Activated CD4-positive, alpha-beta memory T cell treated with anti-CD3 and anti-CD28 coated beads, Interleukin-2, amount 10 ng/mL, durations not matched to agents 7 days and 5 days (primary cell): ENCODE measurements around the gene NEU3. TPM values are rescaled to one million over a fixed set of nuclear protein-coding genes. Genes with fewer than 3 reads are reported as not detected.
A peak's percentile ranks its signal among the peaks of the same experiment; 100 is the strongest.

Experiments
- CTCF ChIA-PET: fragments of 350-600 bp; sonication (Branson Sonifier 250); formaldehyde crosslinking; loops from one replicate; lab custom pipeline; 2021; ENCODE audit warnings: antibody characterized with exemption, inconsistent platforms; lab: Charles Lee
- POLR2A ChIA-PET: fragments of 350-600 bp; sonication (Branson Sonifier 250); formaldehyde crosslinking; loops from one replicate; lab custom pipeline; 2021; ENCODE audit warnings: antibody characterized with exemption; lab: Charles Lee
- DNase-seq: peaks from one replicate; pipeline ENCODE4 v3.0.0-alpha.2; 2020
- H3K27ac Mint-ChIP-seq: one replicate; pipeline ENCODE4 v1.8.0; 2021; ENCODE audit warnings: mild to moderate bottlenecking, mixed read lengths
- H3K27me3 Mint-ChIP-seq: one replicate; pipeline ENCODE4 v1.8.0; 2021; ENCODE audit warnings: mixed read lengths
- H3K36me3 Mint-ChIP-seq: one replicate; pipeline ENCODE4 v1.8.0; 2021; ENCODE audit warnings: low read depth, mixed read lengths
- H3K4me1 Mint-ChIP-seq: one replicate; pipeline ENCODE4 v1.8.0; 2021; ENCODE audit warnings: mixed read lengths
- H3K4me3 Mint-ChIP-seq: one replicate; pipeline ENCODE4 v1.8.0; 2021; ENCODE audit warnings: mild to moderate bottlenecking, mixed read lengths
- H3K9me3 Mint-ChIP-seq: one replicate; pipeline ENCODE4 v1.8.0; 2021; ENCODE audit warnings: mixed read lengths
- total RNA-seq, 2 experiments: library from RNA; stranded (reverse); gene quantifications; one replicate each; pipeline ENCODE4 v1.2.3, GENCODE V29; 2021

NEU3 gene
- total RNA-seq = 10 to 100 TPM; 11.5 to 12.6 TPM

- peaks cover 5% of the 10 kb centered on the region for H3K36me3 Mint-ChIP-seq
- H3K9me3 Mint-ChIP-seq = no peaks in the 10 kb centered on the region
- H3K4me3 Mint-ChIP-seq = peak within 1 kb of the TSS; percentile 92
- peak within 1 kb of the TSS; percentile 73 for H3K27ac Mint-ChIP-seq
- CTCF ChIA-PET = interaction anchor here (0.6 to 1.9 kb wide), 9 partner anchors 22 to 359 kb away, joined by 3 to 8 read pairs (median 3); no protein-coding TSS in a partner anchor
- H3K27me3 Mint-ChIP-seq = no peaks in the 10 kb centered on the region
- DNase-seq = peak; percentile 88
- POLR2A ChIA-PET = interaction anchor here (0.9 to 2.1 kb wide), 18 partner anchors 9 to 395 kb away, joined by 3 to 10 read pairs (median 5); partner anchors contain the start of genes SPCS2 and XRRA1
- H3K4me1 Mint-ChIP-seq = peaks cover 32% of the 10 kb centered on the region
These were observed at the start of gene NEU3 for GRCh38 chr11:74988541-74989259. Gene NEU3 (plus strand): TSS chr11:74988933. CDS start chr11:74989061, 128 bp downstream.

DNA sequence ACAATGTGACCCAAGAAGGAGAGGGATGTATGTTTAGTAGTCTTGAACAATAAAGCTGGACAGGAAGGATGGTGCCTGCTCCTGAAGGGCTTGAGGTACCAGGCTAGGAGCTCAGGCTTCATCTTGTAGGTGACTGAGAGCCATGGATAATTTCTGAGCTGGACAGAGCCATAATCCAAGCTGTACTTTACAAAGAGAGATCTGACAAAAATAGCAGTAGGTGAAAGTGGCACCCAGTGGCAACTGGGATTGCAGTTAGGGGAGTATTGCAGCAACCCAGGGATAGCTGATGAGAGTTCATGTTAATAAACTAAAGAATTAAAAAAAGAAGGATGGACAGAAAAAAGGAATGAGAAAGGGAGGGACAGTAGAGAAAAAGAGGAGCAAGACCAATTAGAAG lies 47.2 kb upstream of the NEU3 start:
- CTCF ChIA-PET = interaction anchor here (1.6 to 1.9 kb wide), 2 partner anchors 12 to 15 kb away, joined by 5 to 13 read pairs; no protein-coding TSS in a partner anchor
- H3K27me3 Mint-ChIP-seq = no peaks in the 10 kb centered on the region
- no peak overlapping the region for H3K27ac Mint-ChIP-seq
- peaks cover 17% of the 10 kb centered on the region for H3K36me3 Mint-ChIP-seq
- DNase-seq = no peak
- H3K4me1 Mint-ChIP-seq = peaks cover 5% of the 10 kb centered on the region
- H3K4me3 Mint-ChIP-seq = no peak overlapping the region
- POLR2A ChIA-PET = no interaction called here
- H3K9me3 Mint-ChIP-seq = no peaks in the 10 kb centered on the region

GRCh38 chr11:74942073-74942759 lies 46.5 kb upstream of the NEU3 start:
- H3K36me3 Mint-ChIP-seq = peaks cover 13% of the 10 kb centered on the region
- no peak overlapping the region for H3K4me3 Mint-ChIP-seq

DNA sequence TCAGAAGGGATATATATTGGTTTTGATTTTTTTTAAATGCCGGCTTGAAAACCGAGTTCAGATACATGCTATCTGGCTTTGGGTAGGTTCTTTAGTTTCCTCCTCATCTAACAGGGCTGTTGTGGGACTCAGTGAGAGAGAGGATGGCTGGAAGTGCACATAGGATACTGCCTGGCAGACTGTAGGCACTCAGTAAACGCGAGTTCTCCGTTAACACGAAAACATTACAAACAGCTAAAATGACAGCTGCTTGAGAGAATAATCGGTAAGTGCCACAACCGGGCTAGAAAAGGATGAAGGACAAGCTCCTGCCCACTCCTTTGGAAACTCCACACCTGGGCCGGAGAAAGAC lies 40.2 kb upstream of the NEU3 start:
- peaks cover 38% of the 10 kb centered on the region for H3K4me1 Mint-ChIP-seq
- peak overlapping the region; percentile 95 for H3K4me3 Mint-ChIP-seq
- POLR2A ChIA-PET = interaction anchor here (0.7 to 2.0 kb wide), 14 partner anchors 9 to 356 kb away, joined by 3 to 16 read pairs (median 5); partner anchors contain the start of genes NEU3 and POLD3

More at GRCh38 chr11:74942073-74942759, 46.5 kb upstream of the NEU3 start:
- DNase-seq = no peak
- Mint-ChIP-seq H3K9me3 (no peaks in the 10 kb centered on the region), H3K27ac (no peak overlapping the region), H3K4me1 (peaks cover 7% of the 10 kb centered on the region), H3K27me3 (no peaks in the 10 kb centered on the region)
- ChIA-PET CTCF (interaction anchor here (1.6 kb wide), 1 partner anchor 15 kb away, joined by 5 read pairs; no protein-coding TSS in a partner anchor), POLR2A (no interaction called here)

GRCh38 chr11:74948898-74949752 lies 39.6 kb upstream of the NEU3 start, which contains the start of the genes SPCS2 and XRRA1:
Gene SPCS2 (plus strand): TSS chr11:74949266. CDS start chr11:74949286, 20 bp downstream.
Gene XRRA1 (minus strand): TSS chr11:74949091. CDS start chr11:74940878, 8,213 bp downstream.
- Mint-ChIP-seq H3K4me3 (peak within 1 kb of the TSS; percentile 95), H3K9me3 (no peaks in the 10 kb centered on the region), H3K27me3 (no peaks in the 10 kb centered on the region), H3K36me3 (peaks cover 41% of the 10 kb centered on the region), H3K4me1 (peaks cover 43% of the 10 kb centered on the region), H3K27ac (peak within 1 kb of the TSS; percentile 89)
- DNase-seq = peak; percentile 99
- POLR2A ChIA-PET = interaction anchor here (0.7 to 2.0 kb wide), 15 partner anchors 9 to 357 kb away, joined by 3 to 16 read pairs (median 5); partner anchors contain the start of genes NEU3 and POLD3
- CTCF ChIA-PET = interaction anchor here (1.0 to 1.3 kb wide), 2 partner anchors 9 to 19 kb away, joined by 3 to 4 read pairs; no protein-coding TSS in a partner anchor

More for the DNA sequence above, 40.2 kb upstream of the NEU3 start:
- Mint-ChIP-seq H3K9me3 (no peaks in the 10 kb centered on the region), H3K27ac (peak overlapping the region; percentile 89), H3K27me3 (no peaks in the 10 kb centered on the region), H3K36me3 (peaks cover 37% of the 10 kb centered on the region)
- CTCF ChIA-PET = interaction anchor here (1.0 to 1.3 kb wide), 2 partner anchors 10 to 18 kb away, joined by 3 to 4 read pairs; no protein-coding TSS in a partner anchor
- no peak for DNase-seq

DNA sequence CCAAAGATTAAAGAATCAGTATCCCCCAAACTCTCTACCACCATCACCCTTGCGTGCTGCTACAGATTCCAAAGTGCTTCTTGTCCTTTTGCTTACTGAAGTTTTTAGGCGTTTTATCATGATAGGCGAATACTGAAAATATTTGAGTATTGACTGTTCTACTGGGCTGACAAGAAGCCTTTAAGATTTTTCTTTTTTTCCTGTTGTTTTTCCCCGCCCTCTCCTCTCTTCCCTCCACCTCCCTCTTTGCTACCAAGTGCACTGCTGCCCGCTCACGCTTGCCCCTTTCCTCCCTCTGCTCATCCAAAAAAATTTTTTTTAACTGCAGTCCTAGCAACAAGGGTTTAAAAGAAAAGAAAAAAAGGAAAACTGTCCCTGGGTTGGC lies 39.0 kb upstream of the NEU3 start:
- no peak for DNase-seq
- peaks cover 47% of the 10 kb centered on the region for H3K36me3 Mint-ChIP-seq

DNA sequence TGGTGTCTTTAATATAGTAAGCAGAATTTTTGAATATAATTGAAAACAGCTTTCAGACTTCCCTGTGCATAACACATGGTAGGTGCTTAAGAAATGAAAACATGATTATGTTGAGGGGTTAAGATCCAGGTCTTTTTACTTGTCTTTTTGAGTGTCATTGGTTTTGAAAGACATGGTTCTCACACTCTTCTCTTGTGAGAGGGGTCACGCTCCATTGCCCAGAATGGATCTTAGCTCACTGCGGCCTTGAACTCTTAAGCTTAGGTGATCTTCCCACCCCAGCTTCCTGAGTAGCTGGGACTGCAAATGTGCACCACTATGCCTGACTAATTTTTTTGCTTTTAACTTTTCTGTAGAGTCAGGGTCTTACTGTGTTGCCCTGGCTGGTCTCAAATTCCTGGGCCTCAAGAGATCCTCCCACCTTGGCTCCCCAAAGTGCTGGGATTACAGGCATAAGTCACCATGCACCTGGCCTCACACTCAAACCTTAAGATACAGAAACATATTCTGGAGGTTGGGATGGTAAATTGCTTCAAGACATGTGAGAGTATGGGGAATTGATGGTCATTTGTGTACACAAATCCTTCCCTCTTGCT lies 38.3 kb upstream of the NEU3 start:
- peak overlapping the region; percentile 89 for H3K27ac Mint-ChIP-seq

More for the DNA sequence above, 39.0 kb upstream of the NEU3 start:
- H3K27ac Mint-ChIP-seq = peak overlapping the region; percentile 89
- H3K9me3 Mint-ChIP-seq = no peaks in the 10 kb centered on the region
- H3K4me1 Mint-ChIP-seq = peaks cover 47% of the 10 kb centered on the region
- peak overlapping the region; percentile 95 for H3K4me3 Mint-ChIP-seq
- POLR2A ChIA-PET = interaction anchor here (1.3 to 2.0 kb wide), 4 partner anchors 24 to 357 kb away, joined by 3 to 16 read pairs (median 7); partner anchors contain the start of genes NEU3 and POLD3
- no peaks in the 10 kb centered on the region for H3K27me3 Mint-ChIP-seq
- CTCF ChIA-PET = interaction anchor here (0.9 to 1.7 kb wide), 2 partner anchors 9 to 20 kb away, joined by 3 read pairs; no protein-coding TSS in a partner anchor

GRCh38 chr11:74951226-74951625 lies 37.5 kb upstream of the NEU3 start:
- no peak overlapping the region for H3K27ac Mint-ChIP-seq
- CTCF ChIA-PET = interaction anchor here (1.7 kb wide), 1 partner anchor 22 kb away, joined by 3 read pairs; no protein-coding TSS in a partner anchor
- H3K36me3 Mint-ChIP-seq = peaks cover 54% of the 10 kb centered on the region

More for the DNA sequence above, 38.3 kb upstream of the NEU3 start:
- Mint-ChIP-seq H3K27me3 (no peaks in the 10 kb centered on the region), H3K4me3 (peak overlapping the region; percentile 95), H3K9me3 (no peaks in the 10 kb centered on the region), H3K4me1 (peaks cover 51% of the 10 kb centered on the region), H3K36me3 (peaks cover 49% of the 10 kb centered on the region)
- DNase-seq = no peak
- ChIA-PET CTCF (interaction anchor here (0.9 to 1.7 kb wide), 2 partner anchors 10 to 21 kb away, joined by 3 read pairs; no protein-coding TSS in a partner anchor), POLR2A (interaction anchor here (1.3 to 1.4 kb wide), 2 partner anchors 38 to 291 kb away, joined by 4 to 7 read pairs; partner anchors contain the start of gene NEU3)

GRCh38 chr11:74952752-74953151 lies 36.0 kb upstream of the NEU3 start:
- Mint-ChIP-seq H3K9me3 (no peaks in the 10 kb centered on the region), H3K36me3 (peaks cover 66% of the 10 kb centered on the region), H3K27ac (no peak overlapping the region), H3K4me1 (peaks cover 64% of the 10 kb centered on the region), H3K27me3 (no peaks in the 10 kb centered on the region), H3K4me3 (no peak overlapping the region)
- no peak for DNase-seq
- ChIA-PET POLR2A (interaction anchor here (0.6 kb wide), 1 partner anchor 10 kb away, joined by 3 read pairs; no protein-coding TSS in a partner anchor), CTCF (interaction anchor here (1.1 kb wide), 1 partner anchor 289 kb away, joined by 4 read pairs; no protein-coding TSS in a partner anchor)

More at GRCh38 chr11:74951226-74951625, 37.5 kb upstream of the NEU3 start:
- DNase-seq = no peak
- H3K4me1 Mint-ChIP-seq = peaks cover 56% of the 10 kb centered on the region
- H3K9me3 Mint-ChIP-seq = no peaks in the 10 kb centered on the region
- H3K27me3 Mint-ChIP-seq = no peaks in the 10 kb centered on the region
- POLR2A ChIA-PET = no interaction called here
- H3K4me3 Mint-ChIP-seq = peak overlapping the region; percentile 95

DNA sequence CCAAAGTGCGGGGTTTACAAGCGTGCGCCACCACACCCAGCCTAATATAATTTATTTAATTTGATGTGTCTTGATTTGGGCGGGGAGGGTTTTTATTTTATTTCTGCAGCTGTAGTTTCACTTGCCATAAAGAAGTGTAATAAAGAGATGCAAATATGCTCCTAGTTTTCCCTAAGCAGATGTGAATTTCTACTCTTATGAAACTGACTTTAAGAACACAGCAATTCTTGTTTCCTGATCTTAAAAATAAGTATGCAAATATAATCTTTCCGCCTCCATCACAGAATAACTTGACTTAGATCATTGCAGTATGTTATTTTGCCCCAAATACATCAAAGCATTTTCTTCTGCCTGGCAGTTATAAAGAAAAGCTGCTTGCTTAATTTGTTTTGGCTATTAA lies 35.3 kb upstream of the NEU3 start:
- CTCF ChIA-PET = interaction anchor here (1.1 kb wide), 1 partner anchor 288 kb away, joined by 4 read pairs; no protein-coding TSS in a partner anchor
- no peaks in the 10 kb centered on the region for H3K27me3 Mint-ChIP-seq
- DNase-seq = no peak
- POLR2A ChIA-PET = interaction anchor here (1.4 kb wide), 1 partner anchor 36 kb away, joined by 5 read pairs; the partner anchor contains the start of gene NEU3
- H3K27ac Mint-ChIP-seq = no peak overlapping the region
- H3K4me1 Mint-ChIP-seq = peaks cover 62% of the 10 kb centered on the region
- peaks cover 71% of the 10 kb centered on the region for H3K36me3 Mint-ChIP-seq
- no peak overlapping the region for H3K4me3 Mint-ChIP-seq
- H3K9me3 Mint-ChIP-seq = no peaks in the 10 kb centered on the region

DNA sequence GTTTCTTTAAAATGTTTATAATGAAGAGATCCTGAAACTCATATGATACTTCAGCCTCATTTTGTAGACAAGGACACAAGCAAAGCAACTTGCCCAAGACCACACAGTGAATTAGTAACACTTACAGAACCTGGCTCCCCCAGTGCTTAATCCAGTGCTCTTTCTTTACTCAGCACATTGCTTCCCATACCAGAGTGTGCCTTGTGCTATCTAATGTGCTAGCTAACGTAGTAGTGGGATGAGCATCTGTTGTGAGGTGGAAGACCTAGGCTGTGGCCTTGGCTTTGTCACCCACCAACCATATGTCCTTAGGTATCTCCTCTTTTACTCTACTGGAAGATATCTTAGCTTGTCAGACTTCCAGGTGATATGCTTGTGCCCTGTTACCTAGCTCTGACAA lies 34.5 kb upstream of the NEU3 start:
- Mint-ChIP-seq H3K4me1 (peaks cover 65% of the 10 kb centered on the region), H3K27ac (no peak overlapping the region), H3K4me3 (no peak overlapping the region), H3K36me3 (peaks cover 74% of the 10 kb centered on the region), H3K9me3 (no peaks in the 10 kb centered on the region), H3K27me3 (no peaks in the 10 kb centered on the region)
- POLR2A ChIA-PET = interaction anchor here (1.4 kb wide), 1 partner anchor 35 kb away, joined by 5 read pairs; the partner anchor contains the start of gene NEU3
- CTCF ChIA-PET = no interaction called here
- no peak for DNase-seq
